Body of pancreas (tissue), 4 donors: ENCODE measurements around the gene EHMT1. TPM values are rescaled to one million over a fixed set of nuclear protein-coding genes. Genes with fewer than 3 reads are reported as not detected.
A peak's percentile ranks its signal among the peaks of the same experiment; 100 is the strongest.

ENCODE experiments used
- ATAC-seq: fragments of 150-250 bp; one replicate; pipeline ENCODE4 v1.9.1; 2016
- DNase-seq, 4 donors: peaks; one replicate each; pipeline ENCODE4 v3.0.0-alpha.2; 2019
- H3K27ac ChIP-seq, 4 donors: fragments of 200-600 bp; sonication (generic); 1 replicate in 3 of 4; 2 replicates in 1 of 4; pipeline versions ENCODE4 v1.5.1 to v1.6.1; 2016 to 2019; ENCODE audit warnings: mild to moderate bottlenecking in 1 of 4, mixed read lengths in 1 of 4, moderate library complexity in 1 of 4
- H3K27me3 ChIP-seq, 2 donors: fragments of 200-600 bp; sonication (generic); one replicate each; pipeline ENCODE4 v1.6.0; 2016; ENCODE audit warnings: mild to moderate bottlenecking in 1 of 2
- H3K36me3 ChIP-seq, 2 donors: fragments of 200-600 bp; sonication (generic); replicated peaks in 1 of 2; 2 replicates each; pipeline ENCODE4 v1.5.1; 2016; ENCODE audit warnings: low read depth in 2 of 2; ENCODE audit not compliant: insufficient read depth in 1 of 2
- H3K4me1 ChIP-seq: fragments of 200-600 bp; sonication (generic); one replicate; pipeline ENCODE4 v1.6.0; 2016
- H3K4me3 ChIP-seq, 2 donors: fragments of 200-600 bp; sonication (generic); 1 replicate in 1 of 2; 2 replicates in 1 of 2; pipeline ENCODE4 v1.5.1; 2016 to 2019
- H3K9me3 ChIP-seq, 3 donors: fragments of 200-600 bp; sonication (generic); 1 replicate in 2 of 3; 2 replicates in 1 of 3; pipeline ENCODE4 v1.5.1; 2016
- CTCF ChIP-seq, 7 experiments: fragments of 450-650 bp in 4 of 7; fragments of 200-600 bp in 3 of 7; sonication (generic) in 3 of 7; IDR thresholded peaks; one replicate each; pipeline ENCODE4 v1.5.1; 2016 to 2019; ENCODE audit warnings: antibody characterized with exemption in 7 of 7
- POLR2A ChIP-seq, 3 donors: fragments of 450-650 bp; IDR thresholded peaks; one replicate each; pipeline ENCODE4 v1.6.1; 2016; ENCODE audit warnings: antibody characterized with exemption in 3 of 3, mild to moderate bottlenecking in 2 of 3
- WGBS, 2 donors: methylation state at CpG; one replicate each; pipeline ENCODE4 v1.1.5; 2017; 5-methylcytosine and 5-hydroxymethylcytosine counted together
- intact Hi-C: fragments of 100-400 bp; cut with DNase I; formaldehyde crosslinking; loops from one replicate; pipeline ENCODE4 v1.15.1; 2023
- total RNA-seq, 2 donors: library from RNA; depleted of rRNA; stranded (reverse); fragments of >200 nt; gene quantifications; one replicate each; pipeline ENCODE4 v1.1.0, GENCODE V29; 2016

EHMT1 gene
- total RNA-seq, 2 donors from 2014 or later = 41.0 to 65.9 TPM

- Histone ChIP-seq H3K27me3 (no peaks in the 10 kb centered on the region), H3K36me3 (no peaks in the 10 kb centered on the region), H3K9me3 (no peaks in the 10 kb centered on the region), H3K4me1 (peaks cover 55% of the 10 kb centered on the region), H3K4me3 (no peak overlapping the region), H3K27ac (no peak overlapping the region)
- intact Hi-C loops = no loop called here
- no peak for ATAC-seq
- TF ChIP-seq CTCF (IDR thresholded peaks at IDR 0.05) = no peak
- no peak for TF ChIP-seq POLR2A (IDR thresholded peaks at IDR 0.05)
- DNase-seq = no peak
- WGBS, 2 donors = 83 to 87% methylated on average over 6 to 8 of the region's 8 CpGs
These were observed 52.9 kb downstream of the EHMT1 start for GRCh38 chr9:137671721-137672120.

GRCh38 chr9:137672907-137673791, 54.3 kb downstream of the EHMT1 start:
- TF ChIP-seq CTCF (IDR thresholded peaks at IDR 0.05) = peak; percentile 65 to 87 (median 80)
- no peak for TF ChIP-seq POLR2A (IDR thresholded peaks at IDR 0.05)
- intact Hi-C loops = no loop called here
- H3K9me3 ChIP-seq = no peaks in the 10 kb centered on the region
- H3K27ac ChIP-seq = peak overlapping the region in 1 of 4 donors; percentile 31
- no peaks in the 10 kb centered on the region for H3K36me3 ChIP-seq
- 46 to 48% methylated on average over 13 of the region's 13 CpGs for WGBS, 2 donors
- peaks cover 48% of the 10 kb centered on the region for H3K4me1 ChIP-seq
- no peak overlapping the region for H3K4me3 ChIP-seq
- no peaks in the 10 kb centered on the region for H3K27me3 ChIP-seq
- DNase-seq = peak; percentile 40 to 74 (median 63)
- ATAC-seq = peak; percentile 56

GRCh38 chr9:137673886-137674285, 55.1 kb downstream of the EHMT1 start:
- Histone ChIP-seq H3K27ac (peak overlapping the region in 2 of 4 donors; percentile 31 to 32), H3K27me3 (no peaks in the 10 kb centered on the region), H3K36me3 (no peaks in the 10 kb centered on the region), H3K9me3 (no peaks in the 10 kb centered on the region), H3K4me1 (peaks cover 48% of the 10 kb centered on the region), H3K4me3 (no peak overlapping the region)
- no peak for ATAC-seq
- DNase-seq = no peak
- intact Hi-C loops = no loop called here
- 52 to 59% methylated on average over 9 to 10 of the region's 10 CpGs for WGBS, 2 donors
- TF ChIP-seq POLR2A (IDR thresholded peaks at IDR 0.05) = no peak
- TF ChIP-seq CTCF (IDR thresholded peaks at IDR 0.05) = no peak

- intact Hi-C loops = no loop called here
- Histone ChIP-seq H3K27me3 (no peaks in the 10 kb centered on the region), H3K36me3 (no peaks in the 10 kb centered on the region), H3K9me3 (no peaks in the 10 kb centered on the region), H3K27ac (peak overlapping the region in 1 of 4 donors; percentile 31), H3K4me3 (no peak overlapping the region), H3K4me1 (peaks cover 48% of the 10 kb centered on the region)
- ATAC-seq (no peak), DNase-seq (no peak)
- WGBS, 2 donors = 67 to 71% methylated on average over 15 of the region's 15 CpGs
- TF ChIP-seq POLR2A (IDR thresholded peaks at IDR 0.05) (no peak), CTCF (IDR thresholded peaks at IDR 0.05) (no peak)
These were observed 55.6 kb downstream of the EHMT1 start for GRCh38 chr9:137674307-137674975.
